H9 (cell line): ENCODE measurements around the gene HBG2. TPM values are rescaled to one million over a fixed set of nuclear protein-coding genes. Genes with fewer than 3 reads are reported as not detected.

ENCODE experiments used
- DNase-seq: peaks from one replicate; pipeline ENCODE4 v3.0.0-alpha.2; 2017
- H2AFZ ChIP-seq: one replicate; pipeline ENCODE4 v1.6.1; 2013; ENCODE audit warnings: mild to moderate bottlenecking, low read length, control low read depth, moderate library complexity
- H2AK5ac ChIP-seq: 2 replicates; pipeline ENCODE4 v1.6.1; 2013; ENCODE audit warnings: low read length, control low read depth, mixed read lengths; ENCODE audit not compliant: insufficient read length
- H2BK120ac ChIP-seq: one replicate; pipeline ENCODE4 v1.6.1; 2013; ENCODE audit warnings: low read depth, mild to moderate bottlenecking, low read length, control low read depth, inconsistent platforms; ENCODE audit not compliant: poor library complexity, severe bottlenecking
- H2BK12ac ChIP-seq: 2 replicates; pipeline ENCODE4 v1.6.1; 2013; ENCODE audit warnings: low read length, control low read depth, mixed read lengths, low read depth; ENCODE audit not compliant: insufficient read length
- H2BK15ac ChIP-seq: 2 replicates; pipeline ENCODE4 v1.6.1; 2013; ENCODE audit warnings: low read depth, low read length, control low read depth
- H2BK20ac ChIP-seq: one replicate; pipeline ENCODE4 v1.6.1; 2013; ENCODE audit warnings: low read depth, mild to moderate bottlenecking, low read length, control low read depth, inconsistent platforms; ENCODE audit not compliant: poor library complexity, severe bottlenecking
- H2BK5ac ChIP-seq: 2 replicates; pipeline ENCODE4 v1.6.1; 2013; ENCODE audit warnings: low read length, control low read depth, mixed read lengths; ENCODE audit not compliant: insufficient read length
- H3K14ac ChIP-seq: 2 replicates; pipeline ENCODE4 v1.6.1; 2013; ENCODE audit warnings: low read length, control low read depth; ENCODE audit not compliant: insufficient read depth
- H3K18ac ChIP-seq: 2 replicates; pipeline ENCODE4 v1.6.1; 2013; ENCODE audit warnings: low read depth, mild to moderate bottlenecking, mixed read lengths, low read length, control low read depth; ENCODE audit not compliant: insufficient read length
- H3K23ac ChIP-seq: 2 replicates; pipeline ENCODE4 v1.6.1; 2013; ENCODE audit warnings: low read length, control low read depth, mixed read lengths, low read depth; ENCODE audit not compliant: insufficient read length
- H3K23me2 ChIP-seq: 2 replicates; pipeline ENCODE4 v1.6.1; 2013; ENCODE audit warnings: low read depth, mild to moderate bottlenecking, mixed read lengths, low read length, control low read depth; ENCODE audit not compliant: insufficient read length, poor library complexity, severe bottlenecking
- H3K27ac ChIP-seq: 2 replicates; pipeline ENCODE4 v1.5.1; 2013; ENCODE audit warnings: low read length, control low read depth, mixed read lengths, low read depth; ENCODE audit not compliant: insufficient read length
- H3K27me3 ChIP-seq: 2 replicates; pipeline ENCODE4 v1.6.1; 2013; ENCODE audit warnings: low read length, control low read depth, inconsistent platforms; ENCODE audit not compliant: insufficient read depth
- H3K4ac ChIP-seq: 2 replicates; pipeline ENCODE4 v1.6.1; 2013; ENCODE audit warnings: low read depth, mild to moderate bottlenecking, control low read depth, inconsistent platforms, low read length, moderate library complexity
- H3K4me1 ChIP-seq: 2 replicates; pipeline ENCODE4 v1.6.1; 2013; ENCODE audit warnings: low read length, control low read depth, inconsistent platforms; ENCODE audit not compliant: insufficient read depth
- H3K4me2 ChIP-seq: 2 replicates; pipeline ENCODE4 v1.6.1; 2013; ENCODE audit warnings: low read length, control low read depth, mixed read lengths; ENCODE audit not compliant: insufficient read length, insufficient read depth
- H3K56ac ChIP-seq: 2 replicates; pipeline ENCODE4 v1.6.1; 2013; ENCODE audit warnings: low read depth, mild to moderate bottlenecking, mixed read lengths, low read length, control low read depth; ENCODE audit not compliant: insufficient read length
- H3K79me1 ChIP-seq: 2 replicates; pipeline ENCODE4 v1.6.1; 2013; ENCODE audit warnings: low read depth, mild to moderate bottlenecking, moderate library complexity, low read length, control low read depth, inconsistent platforms; ENCODE audit not compliant: insufficient read depth, poor library complexity, severe bottlenecking
- H3K79me2 ChIP-seq: 2 replicates; pipeline ENCODE4 v1.6.1; 2013; ENCODE audit warnings: low read length, control low read depth, inconsistent platforms; ENCODE audit not compliant: insufficient read depth
- H3K9ac ChIP-seq: 2 replicates; pipeline ENCODE4 v1.6.1; 2013; ENCODE audit warnings: low read length, control low read depth, mixed read lengths; ENCODE audit not compliant: insufficient read length; ENCODE audit errors: extremely low read depth
- H3K9me3 ChIP-seq: one replicate; pipeline ENCODE4 v1.6.1; 2013; ENCODE audit warnings: low read depth, low read length, inconsistent platforms; ENCODE audit not compliant: control insufficient read depth
- H3T11ph ChIP-seq: one replicate; pipeline ENCODE4 v1.6.1; 2013; ENCODE audit warnings: mild to moderate bottlenecking, low read length, control low read depth, inconsistent platforms
- H4K20me1 ChIP-seq: one replicate; pipeline ENCODE4 v1.6.1; 2013; ENCODE audit not compliant: control insufficient read depth, insufficient read length, insufficient read depth
- H4K5ac ChIP-seq: 2 replicates; pipeline ENCODE4 v1.6.1; 2013; ENCODE audit warnings: low read depth, mild to moderate bottlenecking, mixed read lengths, low read length, control low read depth; ENCODE audit not compliant: insufficient read length
- H4K8ac ChIP-seq: replicated peaks from 2 replicates; pipeline ENCODE4 v1.6.1; 2013; ENCODE audit warnings: low read length, control low read depth, mixed read lengths, low read depth; ENCODE audit not compliant: insufficient read length
- H4K91ac ChIP-seq: 2 replicates; pipeline ENCODE4 v1.6.1; 2013; ENCODE audit warnings: low read depth, mild to moderate bottlenecking, moderate library complexity, mixed read lengths, low read length, control low read depth; ENCODE audit not compliant: insufficient read length
- H3K27ac Mint-ChIP-seq, 3 experiments: 2 replicates in 2 of 3; 3 replicates in 1 of 3; pipeline ENCODE4 v1.8.0; 2020 to 2021; ENCODE audit warnings: mixed read lengths in 3 of 3, mild to moderate bottlenecking in 1 of 3, moderate library complexity in 1 of 3
- H3K27me3 Mint-ChIP-seq: 2 replicates; pipeline ENCODE4 v1.8.0; 2021; ENCODE audit warnings: low read depth, mild to moderate bottlenecking, moderate library complexity, mixed read lengths
- H3K36me3 Mint-ChIP-seq, 3 experiments: 2 replicates in 2 of 3; 3 replicates in 1 of 3; pipeline ENCODE4 v1.8.0; 2020 to 2021; ENCODE audit warnings: low read depth in 3 of 3, mixed read lengths in 3 of 3; ENCODE audit not compliant: insufficient read depth in 1 of 3
- H3K4me1 Mint-ChIP-seq, 2 experiments: 2 replicates each; pipeline ENCODE4 v1.8.0; 2020; ENCODE audit warnings: mixed read lengths in 2 of 2
- H3K4me3 Mint-ChIP-seq, 2 experiments: 2 replicates in 1 of 2; 3 replicates in 1 of 2; pipeline ENCODE4 v1.8.0; 2020 to 2021; ENCODE audit warnings: mild to moderate bottlenecking in 2 of 2, mixed read lengths in 2 of 2, moderate library complexity in 1 of 2
- H3K9me3 Mint-ChIP-seq, 2 experiments: 2 replicates in 1 of 2; 3 replicates in 1 of 2; pipeline ENCODE4 v1.8.0; 2020; ENCODE audit warnings: mild to moderate bottlenecking in 2 of 2, mixed read lengths in 2 of 2, moderate library complexity in 1 of 2
- CTCF ChIP-seq: fragments of 200-600 bp; sonication (generic); conservative IDR thresholded peaks from 3 replicates; pipeline ENCODE4 v1.8.0; 2021; ENCODE audit warnings: antibody characterized with exemption, mild to moderate bottlenecking
- total RNA-seq: library from RNA; stranded (reverse); gene quantifications from 2 replicates; pipeline ENCODE4 v1.2.1, GENCODE V29; 2021

Gene HBG2
- total RNA-seq, 1 experiment from 2014 or later: not detected

- H3K79me1 ChIP-seq: no peaks in the 10 kb centered on the region
- Mint-ChIP-seq H3K36me3 (0 out of 7 replicates have a peak, but pooled peaks cover 0 to 1% (median 0%) of the 10 kb centered on the region in 3 experiments), H3K4me3 (no peak overlapping the region), H3K27me3 (no peaks in the 10 kb centered on the region), H3K4me1 (no peaks in the 10 kb centered on the region), H3K27ac (no peak overlapping the region; a peak in 1 of 7 replicates), H3K9me3 (no peaks in the 10 kb centered on the region)
- H3K4ac ChIP-seq: no peak overlapping the region
- H2BK20ac ChIP-seq: no peak overlapping the region
- no peak overlapping the region for H4K5ac ChIP-seq
- H3K4me1 ChIP-seq: no peaks in the 10 kb centered on the region
- H2BK15ac ChIP-seq: no peak overlapping the region
- H2AFZ ChIP-seq: no peak overlapping the region
- no peak overlapping the region for H4K91ac ChIP-seq
- DNase-seq: no peak
- no peaks in the 10 kb centered on the region for H3K23me2 ChIP-seq
- no peak overlapping the region for H4K8ac ChIP-seq
- no peak overlapping the region for H3K23ac ChIP-seq
- no peak overlapping the region for H3K14ac ChIP-seq
- no peak overlapping the region for H2BK120ac ChIP-seq
- no peak overlapping the region for H2BK12ac ChIP-seq
- no peak overlapping the region for H3K4me2 ChIP-seq
- H2BK5ac ChIP-seq: no peak overlapping the region
- H3T11ph ChIP-seq: no peak overlapping the region
- no peak overlapping the region for H3K9ac ChIP-seq
- no peak overlapping the region for H3K27ac ChIP-seq
- H2AK5ac ChIP-seq: no peak overlapping the region
- H3K18ac ChIP-seq: no peak overlapping the region
- no peaks in the 10 kb centered on the region for H3K79me2 ChIP-seq
- no peaks in the 10 kb centered on the region for H3K9me3 ChIP-seq
- no peak for TF ChIP-seq CTCF
- no peak overlapping the region for H3K56ac ChIP-seq
- H4K20me1 ChIP-seq: no peaks in the 10 kb centered on the region
- no peaks in the 10 kb centered on the region for H3K27me3 ChIP-seq
Measured at GRCh38 chr11:5289696-5290095, 35.1 kb upstream of the HBG2 start.
